SK-N-SH (cell line): Measurements from ENCODE around the gene HYPK.

Experiments used
- CHD2 ChIP-seq: fragments of 150-350 bp; IDR thresholded peaks from 2 replicates; pipeline ENCODE4 v1.6.1; 2018; ENCODE audit warnings: low read length; ENCODE audit not compliant: partially characterized antibody
- EZH2phosphoT487 ChIP-seq: fragments of 200-600 bp; sonication (generic); IDR thresholded peaks from 2 replicates; pipeline ENCODE4 v1.6.1; 2017; ENCODE audit warnings: low read depth, mixed run types, mild to moderate bottlenecking, antibody characterized with exemption, moderate library complexity, borderline replicate concordance
- GATA2 ChIP-seq: sonication (generic); formaldehyde crosslinking; IDR thresholded peaks from 2 replicates; pipeline ENCODE4 v1.5.0; 2020; ENCODE audit warnings: mild to moderate bottlenecking, missing genetic modification reagents
- MEF2A ChIP-seq: IDR thresholded peaks from 2 replicates; pipeline ENCODE4 v1.4.0; 2012; ENCODE audit warnings: low read depth, borderline replicate concordance
- MXI1 ChIP-seq: IDR thresholded peaks from 2 replicates; pipeline ENCODE4 v1.6.1; 2012; ENCODE audit warnings: mild to moderate bottlenecking, low read depth, low read length, improper control_type of control experiment
- TAF1 ChIP-seq: IDR thresholded peaks from 2 replicates; pipeline ENCODE4 v1.6.1; 2012; ENCODE audit warnings: low read depth, mild to moderate bottlenecking, low read length, moderate library complexity, borderline replicate concordance
- YY1 ChIP-seq: IDR thresholded peaks from 2 replicates; pipeline ENCODE4 v1.4.0; 2012; ENCODE audit warnings: low read depth, mild to moderate bottlenecking
- TF ChIP-seq, protein P1 (sequence below): fragments of 200-600 bp; sonication (generic); IDR thresholded peaks from 2 replicates; pipeline ENCODE4 v1.6.1; 2017; ENCODE audit warnings: antibody characterized with exemption, mild to moderate bottlenecking, moderate library complexity

DNA sequence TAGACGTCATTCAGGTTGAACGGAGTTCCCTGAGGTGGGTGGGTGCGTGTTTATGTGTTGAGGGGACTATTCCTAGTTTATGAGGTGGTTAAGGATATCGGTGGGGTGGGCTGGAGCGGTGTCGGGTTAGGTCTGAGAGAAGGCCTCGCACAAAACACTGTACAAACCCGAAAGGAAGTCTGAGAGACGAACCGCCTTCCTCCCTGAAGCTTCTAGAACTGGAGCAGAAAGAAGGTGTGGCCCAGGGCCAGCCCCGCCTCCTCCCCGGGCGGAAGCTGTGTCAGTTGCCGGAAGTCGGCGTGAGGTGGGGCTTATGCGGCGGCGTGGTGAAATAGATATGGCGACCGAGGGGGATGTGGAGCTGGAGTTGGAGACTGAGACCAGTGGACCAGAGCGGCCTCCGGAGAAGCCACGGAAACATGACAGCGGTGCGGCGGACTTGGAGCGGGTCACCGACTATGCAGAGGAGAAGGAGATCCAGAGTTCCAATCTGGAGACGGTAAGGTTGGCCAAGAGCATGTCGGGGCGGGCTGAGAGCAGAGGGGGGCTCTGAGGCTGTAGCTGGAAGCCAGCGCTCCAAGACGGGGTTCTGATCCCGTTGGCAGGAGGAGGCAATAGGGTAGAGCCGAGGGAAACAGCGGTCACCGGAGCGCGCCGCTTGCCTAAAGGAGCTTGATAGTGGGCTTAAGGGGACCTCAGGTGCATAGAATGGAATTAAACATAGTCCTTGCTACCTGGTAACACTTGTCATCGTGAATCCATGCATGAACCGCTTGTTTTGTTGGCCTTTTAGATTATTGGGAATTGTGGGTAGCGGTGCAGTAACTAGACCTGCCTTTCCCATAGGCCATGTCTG is at the start of gene HYPK:
- TF ChIP-seq, protein P1, sequence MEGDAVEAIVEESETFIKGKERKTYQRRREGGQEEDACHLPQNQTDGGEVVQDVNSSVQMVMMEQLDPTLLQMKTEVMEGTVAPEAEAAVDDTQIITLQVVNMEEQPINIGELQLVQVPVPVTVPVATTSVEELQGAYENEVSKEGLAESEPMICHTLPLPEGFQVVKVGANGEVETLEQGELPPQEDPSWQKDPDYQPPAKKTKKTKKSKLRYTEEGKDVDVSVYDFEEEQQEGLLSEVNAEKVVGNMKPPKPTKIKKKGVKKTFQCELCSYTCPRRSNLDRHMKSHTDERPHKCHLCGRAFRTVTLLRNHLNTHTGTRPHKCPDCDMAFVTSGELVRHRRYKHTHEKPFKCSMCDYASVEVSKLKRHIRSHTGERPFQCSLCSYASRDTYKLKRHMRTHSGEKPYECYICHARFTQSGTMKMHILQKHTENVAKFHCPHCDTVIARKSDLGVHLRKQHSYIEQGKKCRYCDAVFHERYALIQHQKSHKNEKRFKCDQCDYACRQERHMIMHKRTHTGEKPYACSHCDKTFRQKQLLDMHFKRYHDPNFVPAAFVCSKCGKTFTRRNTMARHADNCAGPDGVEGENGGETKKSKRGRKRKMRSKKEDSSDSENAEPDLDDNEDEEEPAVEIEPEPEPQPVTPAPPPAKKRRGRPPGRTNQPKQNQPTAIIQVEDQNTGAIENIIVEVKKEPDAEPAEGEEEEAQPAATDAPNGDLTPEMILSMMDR = no peak
- TF ChIP-seq TAF1 = peak; percentile 85; the same call in 1 of the 2 replicates
- no peak for TF ChIP-seq CHD2
- TF ChIP-seq GATA2 (CRISPR knock-in tag) = no peak
- TF ChIP-seq EZH2phosphoT487 = no peak
- TF ChIP-seq YY1 = peak; percentile 89
- TF ChIP-seq MXI1 = peak; percentile 94
- no peak for TF ChIP-seq MEF2A
